Measurements from ENCODE around the gene RER1.

Gene RER1

DNA sequence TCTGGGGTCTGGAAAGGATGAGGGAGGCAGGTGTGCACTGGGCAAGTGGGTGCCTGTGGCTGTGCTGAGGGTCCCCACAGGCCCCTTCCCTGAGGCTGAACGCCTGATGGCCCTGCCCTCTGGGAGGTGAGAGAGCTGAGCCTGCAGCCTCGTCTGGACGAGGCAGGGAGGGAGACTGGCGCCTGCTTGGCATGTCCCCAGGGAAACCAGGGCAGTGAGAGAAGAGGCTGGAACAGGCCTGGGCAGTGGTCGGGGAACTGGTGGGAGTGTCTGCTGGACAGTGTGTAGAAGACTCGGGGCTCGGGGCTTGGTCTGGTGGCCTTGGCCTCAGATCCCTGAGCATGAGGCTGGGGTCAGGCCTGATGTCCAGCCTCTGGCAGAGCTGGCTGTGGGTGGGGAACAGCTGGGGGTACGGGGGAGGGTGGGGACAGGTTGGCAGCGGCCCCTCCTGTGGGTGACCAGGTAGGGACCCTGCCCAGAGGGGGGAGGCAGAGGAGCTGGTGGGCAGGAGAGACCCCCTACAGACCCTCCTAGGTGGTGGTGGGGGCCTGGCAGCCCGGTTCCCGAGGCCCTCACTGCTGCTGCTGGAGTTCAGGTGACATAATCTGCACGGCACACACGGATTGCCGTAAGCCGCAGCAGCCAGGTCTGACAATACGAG, 53.7 kb downstream of the RER1 start:
- no peak for DNase-seq (ENCODE audit: low spot score)

DNA sequence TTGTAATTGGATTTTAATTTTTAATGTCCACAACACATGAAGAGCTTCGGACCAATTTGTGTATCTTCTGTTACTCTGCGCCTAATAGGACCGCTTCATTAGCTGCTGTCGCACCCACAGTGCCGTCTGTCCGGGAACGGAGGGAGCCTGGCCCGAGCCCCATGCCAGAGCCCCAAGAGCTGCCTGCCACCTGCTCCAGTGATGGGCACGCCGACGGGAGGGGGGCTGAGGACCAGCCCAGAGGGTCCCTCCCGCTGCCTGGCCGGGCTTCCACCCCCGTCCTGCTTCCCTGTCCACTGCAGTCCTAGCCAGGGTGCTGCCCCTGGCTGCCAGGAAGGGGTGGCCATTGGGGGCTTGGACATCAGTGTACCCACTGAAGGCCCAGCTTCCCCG, 54.2 kb downstream of the RER1 start:
- DNase-seq (ENCODE audit: low spot score), result no peak

DNA sequence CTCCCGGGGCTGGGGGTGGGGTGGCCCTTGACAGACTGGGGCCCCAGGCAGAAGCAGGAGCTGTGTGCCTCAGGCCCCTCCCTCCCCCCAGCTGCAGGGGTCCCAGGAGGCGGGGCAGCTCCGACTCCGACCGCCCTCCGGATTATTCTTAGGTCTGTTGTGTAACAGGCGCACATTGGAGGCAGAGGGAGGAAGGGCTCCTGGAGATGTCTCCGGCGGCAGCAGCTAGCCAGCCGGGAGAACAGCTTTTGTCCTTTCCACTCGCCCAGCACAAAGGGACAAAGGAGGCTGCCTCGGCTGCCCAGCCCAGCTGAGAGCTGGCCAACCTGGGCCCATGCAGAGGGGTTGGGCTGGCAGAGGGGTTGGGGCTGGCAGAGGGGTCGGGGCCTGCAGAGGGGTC, 54.8 kb downstream of the RER1 start:
- DNase-seq (ENCODE audit: low spot score), result peak; percentile 85

DNA sequence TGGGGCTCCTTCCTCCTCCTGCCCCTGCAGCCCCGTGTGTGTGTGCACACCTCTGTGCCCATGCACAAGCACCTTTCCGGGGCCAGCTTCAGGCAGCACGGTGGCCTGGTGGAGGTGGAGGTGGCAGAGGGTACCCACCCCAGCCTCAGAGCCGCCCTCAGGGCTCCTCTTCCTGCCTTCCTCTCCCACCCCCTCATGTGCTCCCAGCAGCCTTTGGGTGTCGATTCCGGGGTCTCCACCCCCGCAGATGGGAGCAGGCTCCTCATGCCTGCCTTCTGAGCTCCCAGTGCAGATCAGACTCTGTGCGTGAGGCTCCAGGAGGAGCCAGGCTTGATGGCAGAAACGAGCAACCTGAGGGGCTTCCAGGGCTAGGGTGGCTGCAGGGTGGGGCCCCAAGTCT, 55.2 kb downstream of the RER1 start:
- DNase-seq (ENCODE audit: low spot score), result no peak

DNA sequence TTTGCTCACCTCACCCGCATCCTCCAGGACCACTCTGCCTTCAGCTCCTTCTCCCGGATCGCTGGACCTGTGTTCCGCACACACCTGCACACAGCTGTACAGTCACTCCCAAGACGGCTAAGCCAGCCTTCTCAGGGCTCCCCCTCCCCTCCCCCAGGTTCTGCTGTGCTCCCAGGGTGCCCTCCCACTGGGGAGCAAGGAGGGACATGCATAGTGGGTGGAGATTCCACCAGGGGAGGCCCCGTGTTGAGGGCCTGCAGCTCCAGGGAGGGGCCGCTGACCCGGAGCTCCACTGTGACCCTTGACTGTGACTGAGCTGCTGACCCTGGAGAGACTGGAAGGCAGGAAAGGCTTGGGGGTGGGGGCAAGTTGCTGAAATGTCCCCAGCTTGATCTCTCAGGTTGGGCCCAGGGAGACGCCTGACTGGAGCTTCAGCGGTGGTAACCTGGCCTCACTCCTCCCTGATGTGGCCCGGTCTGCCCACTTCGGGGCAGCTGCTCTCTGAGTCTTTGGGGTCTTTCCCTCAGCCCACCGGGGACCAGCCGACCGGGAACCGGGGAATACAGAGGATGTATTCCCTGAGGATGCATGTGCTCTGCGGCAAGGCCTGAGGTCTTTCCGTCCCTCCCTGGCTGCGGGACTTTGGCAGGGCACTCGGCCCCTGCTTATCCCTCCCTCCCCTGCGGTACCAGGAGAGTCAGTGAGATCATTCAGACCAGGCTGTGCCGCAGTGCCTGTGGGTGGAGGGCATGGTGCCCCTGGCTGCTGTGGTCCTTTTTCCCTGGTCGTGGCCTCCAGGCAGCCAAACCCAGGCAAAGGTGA, 55.8 kb downstream of the RER1 start:
- DNase-seq (ENCODE audit: low spot score), result no peak

DNA sequence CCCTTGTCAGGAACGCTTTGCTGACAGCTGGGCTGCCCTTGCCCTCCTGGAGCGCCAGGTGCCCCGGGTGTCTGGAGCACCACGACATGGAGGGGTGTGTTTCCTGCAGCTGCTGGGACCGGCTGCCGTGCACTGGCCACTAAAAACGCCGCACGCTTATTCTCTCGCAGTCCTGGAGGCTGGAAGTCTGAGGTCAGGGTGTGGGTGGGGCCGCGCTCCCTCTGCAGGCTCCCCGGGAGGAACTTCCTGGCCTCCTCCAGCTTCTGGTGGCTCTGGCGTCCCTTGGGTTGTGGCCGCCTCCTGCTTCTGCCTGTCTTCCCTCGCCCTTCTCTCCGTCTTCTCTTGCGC, 56.4 kb downstream of the RER1 start:
- DNase-seq (ENCODE audit: low spot score), result no peak

DNA sequence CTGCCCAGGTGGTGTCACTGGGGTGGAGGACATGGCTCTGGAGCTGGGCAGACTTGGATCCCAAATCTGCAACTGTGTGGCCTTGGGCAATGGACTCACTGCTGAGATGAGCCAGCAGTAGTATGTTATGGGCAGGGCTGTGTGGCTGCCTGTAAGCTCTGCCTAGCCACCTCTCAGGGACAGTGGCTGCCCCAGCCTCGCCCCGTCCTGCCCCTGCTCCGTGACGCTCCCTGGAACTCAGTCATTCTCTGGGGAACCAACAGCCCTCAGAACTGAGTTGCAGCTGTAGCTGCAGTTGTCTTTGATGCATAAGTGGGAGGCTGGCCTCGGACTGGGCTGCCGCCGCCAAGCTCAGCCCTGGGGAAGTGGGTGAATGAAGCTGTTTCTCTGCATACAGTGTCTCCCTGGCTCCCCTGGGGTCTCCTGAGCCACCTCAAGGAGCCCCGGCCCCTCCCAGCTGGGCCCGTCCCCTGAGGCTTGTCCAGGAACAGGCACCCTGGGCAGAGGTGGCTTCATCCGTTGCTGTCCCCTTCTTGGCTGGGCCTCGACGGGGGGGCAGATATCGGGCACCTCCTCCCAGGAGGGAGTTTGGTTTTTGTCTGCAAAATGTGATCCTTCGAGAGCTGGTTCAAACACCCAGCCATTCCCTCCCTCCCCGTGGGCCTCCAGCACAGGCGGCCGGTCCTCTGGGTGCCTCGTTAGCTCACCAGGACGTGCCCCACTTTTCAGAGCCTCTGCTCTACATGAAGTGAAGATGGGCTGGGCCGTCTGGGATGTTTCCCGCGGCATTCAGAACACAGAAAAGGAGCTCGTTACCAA, 58.2 kb downstream of the RER1 start:
- DNase-seq (ENCODE audit: low spot score), result no peak

DNA sequence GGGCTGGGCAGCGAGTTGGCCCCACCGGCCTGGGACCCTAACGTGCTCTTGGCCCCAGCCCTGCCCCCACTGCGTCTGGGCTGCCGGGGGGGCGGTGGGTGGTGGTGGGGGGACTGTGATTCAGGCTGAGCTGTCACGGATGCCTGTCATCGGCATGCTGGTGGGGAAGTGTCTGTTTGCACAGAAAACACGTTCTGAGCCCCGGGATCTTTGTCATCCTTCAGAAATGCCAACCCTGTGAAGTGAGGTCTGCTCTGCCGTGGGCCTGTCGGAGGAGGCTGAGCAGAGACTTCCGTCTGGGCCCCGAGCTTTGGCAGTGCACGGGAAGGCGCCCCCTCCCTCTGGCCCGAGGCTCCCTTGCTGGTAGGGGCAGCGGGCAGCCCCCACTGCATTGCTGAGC, 60.1 kb downstream of the RER1 start:
- no peak for DNase-seq (ENCODE audit: low spot score)

DNA sequence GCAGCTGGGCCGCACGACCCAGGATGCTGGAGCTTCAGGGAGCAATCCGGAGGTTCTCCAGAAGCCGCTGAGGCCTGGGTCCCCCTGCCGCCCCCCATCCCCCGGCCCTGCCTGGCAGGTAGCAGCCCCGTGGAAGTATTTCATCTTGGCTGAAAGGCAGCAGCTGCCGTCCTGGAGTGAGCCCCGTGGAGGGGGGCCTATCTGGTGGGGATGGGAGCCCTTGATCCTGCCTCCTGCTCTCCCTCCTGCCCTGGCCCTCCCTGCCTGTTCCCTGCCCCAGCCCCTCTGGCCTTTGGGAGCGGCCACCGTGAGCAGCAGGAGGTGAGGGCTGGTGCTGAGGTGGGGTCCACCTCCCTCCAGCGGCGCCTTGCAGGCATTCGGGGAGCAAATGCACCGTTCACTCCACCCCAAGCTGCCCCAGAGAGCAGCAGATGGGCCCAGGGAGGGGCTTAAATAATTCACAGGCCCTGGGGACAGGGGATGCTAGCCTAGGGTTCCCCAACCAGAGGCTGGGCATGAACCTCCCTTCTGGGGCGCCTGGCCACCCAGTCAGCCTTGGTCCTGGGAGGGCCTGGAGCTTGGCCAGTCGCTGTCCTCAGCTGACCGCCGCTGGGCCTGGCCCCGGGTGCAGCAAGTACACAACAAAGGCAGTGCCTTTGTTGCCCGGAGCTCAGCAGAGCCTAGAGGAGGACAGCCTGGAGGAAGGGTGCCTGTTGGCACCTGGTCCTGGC, 60.7 kb downstream of the RER1 start:
- DNase-seq (ENCODE audit: low spot score), result no peak

DNA sequence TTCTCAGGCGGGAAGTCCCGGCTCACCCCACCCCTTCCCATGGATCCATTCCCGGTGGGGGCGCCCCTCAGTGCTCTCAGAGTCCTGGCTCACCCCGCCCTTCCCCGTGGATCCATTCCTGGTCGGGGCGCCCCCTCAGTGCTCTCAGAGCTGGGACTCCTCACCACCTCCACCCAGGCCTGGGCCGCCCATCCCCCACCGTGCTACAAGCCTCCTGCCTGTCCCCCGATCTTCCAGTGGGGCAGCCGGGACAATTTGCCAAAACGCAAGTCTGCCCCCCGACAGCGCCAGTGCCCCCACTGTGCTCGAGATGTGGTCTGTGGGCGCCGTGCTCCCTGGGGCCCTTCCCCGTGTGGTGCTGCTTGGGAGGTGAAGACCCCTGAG, 61.3 kb downstream of the RER1 start:
- no peak for DNase-seq (ENCODE audit: low spot score)

DNA sequence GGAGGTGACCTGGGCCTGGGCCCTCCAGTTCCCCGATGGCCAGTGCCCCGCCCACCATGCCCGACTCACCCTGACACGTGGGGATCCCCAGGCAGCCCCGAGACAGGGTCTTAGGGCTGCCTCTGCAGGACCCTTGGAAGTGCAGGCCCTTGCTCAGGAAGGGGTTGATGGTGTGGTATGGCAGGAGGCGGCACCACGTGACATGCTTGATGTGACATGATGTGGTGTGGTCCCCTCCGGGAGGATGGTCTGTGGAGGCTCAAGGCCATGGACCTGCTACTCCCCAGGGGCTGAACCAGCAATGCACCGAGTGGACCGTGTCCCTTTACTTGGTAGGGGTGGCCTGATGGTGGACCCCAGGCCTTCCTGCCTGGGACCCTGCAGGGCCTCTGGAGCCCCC, 62.6 kb downstream of the RER1 start:
- no peak for DNase-seq (ENCODE audit: low spot score)

All from ecto neural progenitor cell (in vitro differentiated cells).